ENCODE measurements around the gene TRAK1. TPM values are rescaled to one million over a fixed set of nuclear protein-coding genes. Genes with fewer than 3 reads are reported as not detected.

Gene TRAK1
- total RNA-seq, 1 donor from 2014 or later, result 49.2 TPM

- DNase-seq (ENCODE audit: extremely low spot score, unreplicated experiment), result no peak
- no peaks in the 10 kb centered on the region for H3K27me3 Mint-ChIP-seq
- H3K27ac Mint-ChIP-seq, result peak overlapping the region; percentile 82
- no peak overlapping the region for H3K4me3 Mint-ChIP-seq
- H3K36me3 Mint-ChIP-seq, result peaks cover 16% of the 10 kb centered on the region
- no peak for TF ChIP-seq CTCF (conservative IDR thresholded peaks at IDR 0.05)
- peaks cover 24% of the 10 kb centered on the region for H3K4me1 Mint-ChIP-seq (ENCODE audit: unreplicated experiment)
- no peaks in the 10 kb centered on the region for H3K9me3 Mint-ChIP-seq
Observed at GRCh38 chr3:42123824-42124658, 32.9 kb downstream of the TRAK1 start.

GRCh38 chr3:42127226-42127625, 36.1 kb downstream of the TRAK1 start:
- Mint-ChIP-seq H3K36me3 (peaks cover 16% of the 10 kb centered on the region), H3K4me1 (ENCODE audit: unreplicated experiment) (peaks cover 17% of the 10 kb centered on the region), H3K27ac (no peak overlapping the region), H3K4me3 (no peak overlapping the region), H3K27me3 (no peaks in the 10 kb centered on the region), H3K9me3 (no peaks in the 10 kb centered on the region)
- TF ChIP-seq CTCF (conservative IDR thresholded peaks at IDR 0.05), result no peak
- no peak for DNase-seq (ENCODE audit: extremely low spot score, unreplicated experiment)

- H3K27me3 Mint-ChIP-seq, result no peaks in the 10 kb centered on the region
- DNase-seq (ENCODE audit: extremely low spot score, unreplicated experiment), result no peak
- TF ChIP-seq CTCF (conservative IDR thresholded peaks at IDR 0.05), result no peak
- H3K4me1 Mint-ChIP-seq (ENCODE audit: unreplicated experiment), result peaks cover 7% of the 10 kb centered on the region
- H3K27ac Mint-ChIP-seq, result peak overlapping the region; percentile 88
- H3K4me3 Mint-ChIP-seq, result no peak overlapping the region
- H3K9me3 Mint-ChIP-seq, result no peaks in the 10 kb centered on the region
- peaks cover 19% of the 10 kb centered on the region for H3K36me3 Mint-ChIP-seq
Observed at GRCh38 chr3:42128526-42128925, 37.4 kb downstream of the TRAK1 start.

GRCh38 chr3:42129014-42129953, 38.1 kb downstream of the TRAK1 start:
- Mint-ChIP-seq H3K4me1 (ENCODE audit: unreplicated experiment) (peaks cover 7% of the 10 kb centered on the region), H3K27ac (peak overlapping the region; percentile 88), H3K36me3 (peaks cover 19% of the 10 kb centered on the region), H3K27me3 (no peaks in the 10 kb centered on the region), H3K4me3 (no peak overlapping the region), H3K9me3 (no peaks in the 10 kb centered on the region)
- no peak for TF ChIP-seq CTCF (conservative IDR thresholded peaks at IDR 0.05)
- no peak for DNase-seq (ENCODE audit: extremely low spot score, unreplicated experiment)

GRCh38 chr3:42130007-42130328, 38.8 kb downstream of the TRAK1 start:
- peaks cover 13% of the 10 kb centered on the region for H3K36me3 Mint-ChIP-seq
- no peaks in the 10 kb centered on the region for H3K9me3 Mint-ChIP-seq
- H3K4me1 Mint-ChIP-seq (ENCODE audit: unreplicated experiment), result peaks cover 7% of the 10 kb centered on the region
- H3K27me3 Mint-ChIP-seq, result no peaks in the 10 kb centered on the region
- DNase-seq (ENCODE audit: extremely low spot score, unreplicated experiment), result no peak
- H3K27ac Mint-ChIP-seq, result peak overlapping the region; percentile 88
- H3K4me3 Mint-ChIP-seq, result no peak overlapping the region
- TF ChIP-seq CTCF (conservative IDR thresholded peaks at IDR 0.05), result no peak

Data from type B pancreatic cell (in vitro differentiated cells).